Stomach (tissue), 4 donors: ENCODE results near the gene PDIA5.

Experiments
- CTCF ChIP-seq, 7 experiments: fragments of 450-650 bp in 4 of 7; fragments of 200-600 bp in 3 of 7; sonication (generic) in 3 of 7; IDR thresholded peaks; one replicate each; pipeline ENCODE4 v1.5.1; 2016 to 2019; ENCODE audit warnings: antibody characterized with exemption in 7 of 7, control low read depth in 2 of 7, mild to moderate bottlenecking in 1 of 7
- POLR2A ChIP-seq, 4 donors: fragments of 450-650 bp; IDR thresholded peaks; one replicate each; pipeline ENCODE4 v1.6.1; 2016; ENCODE audit warnings: antibody characterized with exemption in 4 of 4, control low read depth in 2 of 4, mild to moderate bottlenecking in 1 of 4, moderate library complexity in 1 of 4
- POLR2AphosphoS5 ChIP-seq, 3 donors: sonication (generic); formaldehyde crosslinking; IDR thresholded peaks; one replicate each; pipeline ENCODE4 v1.6.1; 2016; ENCODE audit warnings: antibody characterized with exemption in 3 of 3

- no peak for TF ChIP-seq CTCF (IDR thresholded peaks at IDR 0.05)
- no peak for TF ChIP-seq POLR2A (IDR thresholded peaks at IDR 0.05)
- no peak for TF ChIP-seq POLR2AphosphoS5 (IDR thresholded peaks at IDR 0.05)
These were observed 58.1 kb downstream of the PDIA5 start for GRCh38 chr3:123124971-123125370.
